Urinary bladder (tissue), 4 donors: ENCODE data around the gene OR5L1. TPM values are rescaled to one million over a fixed set of nuclear protein-coding genes. Genes with fewer than 3 reads are reported as not detected.

Experiments used
- DNase-seq: peaks from one replicate; pipeline ENCODE4 v3.0.0-alpha.2; 2015; ENCODE audit errors: extremely low spot score
- H3K27ac ChIP-seq: one replicate; pipeline ENCODE4 v1.5.1; 2013; ENCODE audit warnings: low read depth, mild to moderate bottlenecking, moderate library complexity
- H3K36me3 ChIP-seq: one replicate; pipeline ENCODE4 v1.6.1; 2013; ENCODE audit warnings: mild to moderate bottlenecking, moderate library complexity; ENCODE audit not compliant: insufficient read depth
- H3K4me1 ChIP-seq: one replicate; pipeline ENCODE4 v1.6.1; 2013; ENCODE audit warnings: mild to moderate bottlenecking, moderate library complexity; ENCODE audit not compliant: insufficient read depth
- H3K4me3 ChIP-seq: one replicate; pipeline ENCODE4 v1.5.1; 2013; ENCODE audit warnings: low read depth, low read length
- WGBS: extraction: QIAGEN DNeasy Blood & Tissue Kit; methylation state at CpG from one replicate; pipeline ENCODE4 v1.1.7; 2013; 5-methylcytosine and 5-hydroxymethylcytosine counted together
- polyA plus RNA-seq: library from polyadenylated mRNA; stranded (reverse); fragments of 200-250 nt; gene quantifications from one replicate; pipeline ENCODE4 v1.2.3, GENCODE V29; 2013
- total RNA-seq: library from RNA; depleted of rRNA; stranded (reverse); fragments of >200 nt; gene quantifications from one replicate; pipeline ENCODE4 v1.2.3, GENCODE V29; 2014
- donor health status: healthy with polysubstance abuse.
- donor health status: healthy.

OR5L1 gene
- total RNA-seq = not detected
- not detected for polyA plus RNA-seq

GRCh38 chr11:55811067-55811466 is at the start of gene OR5L1:
TSS of gene OR5L1 (plus strand) at chr11:55811367. CDS start at chr11:55811467, 100 bp downstream.
- no peak for DNase-seq
- 77% methylated on average over 1 of the region's 1 CpG for WGBS
- no peaks in the 10 kb centered on the region for H3K4me1 ChIP-seq
- H3K27ac ChIP-seq = no peak within 1 kb of the TSS
- H3K4me3 ChIP-seq = no peak within 1 kb of the TSS
- no peaks in the 10 kb centered on the region for H3K36me3 ChIP-seq

GRCh38 chr11:55773138-55773537 is 38.0 kb upstream of the OR5L1 start, which contains the start of gene OR5D13:
TSS of gene OR5D13 (plus strand) at chr11:55773438. CDS start at chr11:55773438, 0 bp downstream.
- Histone ChIP-seq H3K36me3 (no peaks in the 10 kb centered on the region), H3K4me1 (no peaks in the 10 kb centered on the region), H3K4me3 (no peak within 1 kb of the TSS), H3K27ac (no peak within 1 kb of the TSS)
- DNase-seq = no peak

- Histone ChIP-seq H3K27ac (no peak overlapping the region), H3K4me1 (no peaks in the 10 kb centered on the region), H3K36me3 (no peaks in the 10 kb centered on the region), H3K4me3 (no peak overlapping the region)
- 85% methylated on average over 1 of the region's 1 CpG for WGBS
- peak; percentile 0 for DNase-seq
Observed at GRCh38 chr11:55791606-55792005, 19.6 kb upstream of the OR5L1 start.

- no peaks in the 10 kb centered on the region for H3K36me3 ChIP-seq
- DNase-seq = no peak
- H3K4me3 ChIP-seq = no peak overlapping the region
- WGBS = 75% methylated on average over 2 of the region's 2 CpGs
- H3K4me1 ChIP-seq = no peaks in the 10 kb centered on the region
- H3K27ac ChIP-seq = no peak overlapping the region
Observed at GRCh38 chr11:55793321-55793720, 17.8 kb upstream of the OR5L1 start.

- Histone ChIP-seq H3K27ac (no peak within 1 kb of the TSS), H3K36me3 (no peaks in the 10 kb centered on the region), H3K4me3 (no peak within 1 kb of the TSS), H3K4me1 (no peaks in the 10 kb centered on the region)
- no peak for DNase-seq
Observed at GRCh38 chr11:55795256-55795655, 15.9 kb upstream of the OR5L1 start, which contains the start of gene OR5D14. TSS of gene OR5D14 (plus strand) at chr11:55795556. CDS start at chr11:55795556, 0 bp downstream.

- 88% methylated on average over 1 of the region's 1 CpG for WGBS
Observed at GRCh38 chr11:55806248-55806647, 4.9 kb upstream of the OR5L1 start.

GRCh38 chr11:55819330-55819729 is 8.2 kb downstream of the OR5L1 start, which contains the start of gene OR5D18:
TSS of gene OR5D18 (plus strand) at chr11:55819630. CDS start at chr11:55819630, 0 bp downstream.
- no peak within 1 kb of the TSS for H3K27ac ChIP-seq
- H3K4me3 ChIP-seq = no peak within 1 kb of the TSS
- DNase-seq = no peak
- WGBS = 82% methylated on average over 5 of the region's 5 CpGs
- no peaks in the 10 kb centered on the region for H3K36me3 ChIP-seq
- H3K4me1 ChIP-seq = no peaks in the 10 kb centered on the region

More at GRCh38 chr11:55806248-55806647, 4.9 kb upstream of the OR5L1 start:
- Histone ChIP-seq H3K4me1 (no peaks in the 10 kb centered on the region), H3K36me3 (no peaks in the 10 kb centered on the region), H3K4me3 (no peak overlapping the region), H3K27ac (no peak overlapping the region)
- no peak for DNase-seq

GRCh38 chr11:55826919-55827318 is 15.8 kb downstream of the OR5L1 start, which contains the start of gene OR5L2:
TSS of gene OR5L2 (plus strand) at chr11:55827219. CDS start at chr11:55827219, 0 bp downstream.
- Histone ChIP-seq H3K27ac (no peak within 1 kb of the TSS), H3K4me3 (no peak within 1 kb of the TSS), H3K36me3 (no peaks in the 10 kb centered on the region), H3K4me1 (no peaks in the 10 kb centered on the region)
- DNase-seq = no peak

GRCh38 chr11:55838452-55838851 is 27.3 kb downstream of the OR5L1 start, which contains the start of gene OR5D16:
TSS of gene OR5D16 (plus strand) at chr11:55838752. CDS start at chr11:55838752, 0 bp downstream.
- 25% methylated on average over 3 of the region's 3 CpGs for WGBS
- Histone ChIP-seq H3K4me1 (no peaks in the 10 kb centered on the region), H3K36me3 (no peaks in the 10 kb centered on the region), H3K4me3 (no peak within 1 kb of the TSS), H3K27ac (no peak within 1 kb of the TSS)
- no peak for DNase-seq

- no peaks in the 10 kb centered on the region for H3K4me1 ChIP-seq
- H3K36me3 ChIP-seq = no peaks in the 10 kb centered on the region
- WGBS = 47% methylated on average over 2 of the region's 2 CpGs
Observed at GRCh38 chr11:55847453-55847852, 36.3 kb downstream of the OR5L1 start.

GRCh38 chr11:55849037-55849436 is 37.9 kb downstream of the OR5L1 start:
- Histone ChIP-seq H3K27ac (no peak overlapping the region), H3K4me3 (no peak overlapping the region), H3K4me1 (no peaks in the 10 kb centered on the region), H3K36me3 (no peaks in the 10 kb centered on the region)
- DNase-seq = no peak

More at GRCh38 chr11:55847453-55847852, 36.3 kb downstream of the OR5L1 start:
- no peak for DNase-seq
- no peak overlapping the region for H3K4me3 ChIP-seq
- no peak overlapping the region for H3K27ac ChIP-seq

GRCh38 chr11:55852141-55852540 is 41.0 kb downstream of the OR5L1 start:
- no peak for DNase-seq
- WGBS = 84% methylated on average over 1 of the region's 1 CpG

GRCh38 chr11:55854704-55855103 is 43.5 kb downstream of the OR5L1 start:
- no peak overlapping the region for H3K4me3 ChIP-seq
- no peak overlapping the region for H3K27ac ChIP-seq
- no peak for DNase-seq
- no peaks in the 10 kb centered on the region for H3K36me3 ChIP-seq
- WGBS = 16% methylated on average over 1 of the region's 1 CpG
- H3K4me1 ChIP-seq = no peaks in the 10 kb centered on the region

More at GRCh38 chr11:55852141-55852540, 41.0 kb downstream of the OR5L1 start:
- H3K4me3 ChIP-seq = no peak overlapping the region
- H3K4me1 ChIP-seq = no peaks in the 10 kb centered on the region
- no peaks in the 10 kb centered on the region for H3K36me3 ChIP-seq
- no peak overlapping the region for H3K27ac ChIP-seq
